ENCODE results near the gene TENT5C.

Gene TENT5C

DNA sequence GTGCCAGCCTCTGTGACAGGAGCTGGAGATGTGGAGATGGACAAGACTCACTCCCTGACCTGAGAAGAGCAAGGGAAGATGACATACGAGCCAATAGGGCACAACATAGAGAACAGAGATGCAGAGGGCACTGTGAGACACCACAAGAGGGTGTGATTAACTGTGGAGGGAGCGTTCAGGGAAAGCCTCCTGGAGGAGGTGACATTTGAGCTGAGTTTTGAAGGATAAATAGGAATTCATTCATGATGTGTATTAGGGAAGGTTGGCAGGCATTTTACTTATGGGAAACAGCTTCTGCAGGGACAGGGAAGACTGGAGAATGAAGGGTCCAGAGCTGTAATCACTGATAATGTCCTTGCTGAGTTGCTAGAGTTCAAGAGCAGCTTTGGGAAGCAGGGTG, 25.0 kb upstream of the TENT5C start:
- no peak for DNase-seq
- no peaks in the 10 kb centered on the region for H3K36me3 ChIP-seq (ENCODE audit: control insufficient read depth, insufficient read depth, low read length)
- no peak overlapping the region for H3K4me3 ChIP-seq (ENCODE audit: insufficient read depth, low read depth, low read length, poor library complexity, severe bottlenecking)
- H3K9me3 ChIP-seq (ENCODE audit: control insufficient read depth, low read length): no peaks in the 10 kb centered on the region
- no peak overlapping the region for H3K27ac ChIP-seq (ENCODE audit: insufficient read depth, low read length, poor library complexity, severe bottlenecking)
- no peaks in the 10 kb centered on the region for H3K4me1 ChIP-seq (ENCODE audit: control insufficient read depth, insufficient read depth, low read length, poor library complexity, severe bottlenecking)
- H3K27me3 ChIP-seq (replicated peaks; ENCODE audit: control insufficient read depth, insufficient read depth, low read length, poor library complexity, severe bottlenecking): no peaks in the 10 kb centered on the region

- Histone ChIP-seq H3K4me3 (ENCODE audit: insufficient read depth, low read depth, low read length, poor library complexity, severe bottlenecking) (no peak overlapping the region), H3K36me3 (ENCODE audit: control insufficient read depth, insufficient read depth, low read length) (no peaks in the 10 kb centered on the region), H3K27me3 (replicated peaks; ENCODE audit: control insufficient read depth, insufficient read depth, low read length, poor library complexity, severe bottlenecking) (no peaks in the 10 kb centered on the region), H3K27ac (ENCODE audit: insufficient read depth, low read length, poor library complexity, severe bottlenecking) (no peak overlapping the region), H3K9me3 (ENCODE audit: control insufficient read depth, low read length) (no peaks in the 10 kb centered on the region), H3K4me1 (ENCODE audit: control insufficient read depth, insufficient read depth, low read length, poor library complexity, severe bottlenecking) (no peaks in the 10 kb centered on the region)
- no peak for DNase-seq
These were observed 24.4 kb upstream of the TENT5C start for GRCh38 chr1:117581391-117581943.

DNA sequence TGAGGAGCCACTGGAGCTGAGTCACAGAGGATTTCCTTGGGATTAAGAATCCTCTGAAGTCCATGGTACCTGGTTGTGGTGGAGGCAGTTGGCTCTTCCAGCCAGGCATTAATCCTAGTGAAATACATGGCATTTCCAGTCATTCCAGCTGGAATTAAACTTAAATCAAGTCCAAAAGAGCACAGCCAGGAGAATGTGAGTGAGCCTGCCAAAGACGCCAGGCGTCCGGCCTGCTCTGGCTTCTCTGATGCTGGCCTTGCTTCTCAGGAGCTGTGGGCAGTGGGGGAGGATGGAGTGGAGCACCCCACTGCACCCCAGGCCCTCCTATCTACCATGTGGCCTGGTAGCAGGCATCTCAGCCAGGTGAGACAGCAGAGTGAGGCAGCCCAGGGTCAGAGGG, 23.4 kb upstream of the TENT5C start:
- no peak overlapping the region for H3K27ac ChIP-seq (ENCODE audit: insufficient read depth, low read length, poor library complexity, severe bottlenecking)
- no peaks in the 10 kb centered on the region for H3K4me1 ChIP-seq (ENCODE audit: control insufficient read depth, insufficient read depth, low read length, poor library complexity, severe bottlenecking)
- no peak for DNase-seq
- H3K4me3 ChIP-seq (ENCODE audit: insufficient read depth, low read depth, low read length, poor library complexity, severe bottlenecking): no peak overlapping the region
- H3K27me3 ChIP-seq (replicated peaks; ENCODE audit: control insufficient read depth, insufficient read depth, low read length, poor library complexity, severe bottlenecking): no peaks in the 10 kb centered on the region
- H3K9me3 ChIP-seq (ENCODE audit: control insufficient read depth, low read length): no peaks in the 10 kb centered on the region
- H3K36me3 ChIP-seq (ENCODE audit: control insufficient read depth, insufficient read depth, low read length): no peaks in the 10 kb centered on the region

DNA sequence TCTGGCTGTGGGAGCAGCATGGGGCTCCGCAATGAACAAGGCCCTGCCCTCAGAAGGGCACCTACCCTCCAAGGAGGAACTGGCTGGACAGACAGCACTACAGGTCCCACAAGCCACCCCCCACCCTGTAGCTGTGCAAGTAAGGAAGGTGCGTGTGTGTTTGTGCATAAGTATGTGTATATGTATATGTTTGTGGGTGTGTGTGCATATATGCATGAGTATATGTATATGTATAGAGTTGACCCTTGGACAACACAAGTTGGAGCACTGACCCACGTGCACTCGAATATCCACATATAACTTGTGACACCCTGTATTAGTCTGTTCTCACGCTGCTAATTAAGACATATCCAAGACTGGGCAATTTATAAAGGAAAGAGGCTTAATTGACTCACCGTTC, 22.6 kb upstream of the TENT5C start:
- H3K9me3 ChIP-seq (ENCODE audit: control insufficient read depth, low read length): no peaks in the 10 kb centered on the region
- no peaks in the 10 kb centered on the region for H3K4me1 ChIP-seq (ENCODE audit: control insufficient read depth, insufficient read depth, low read length, poor library complexity, severe bottlenecking)
- H3K27me3 ChIP-seq (replicated peaks; ENCODE audit: control insufficient read depth, insufficient read depth, low read length, poor library complexity, severe bottlenecking): no peaks in the 10 kb centered on the region
- no peak for DNase-seq
- no peak overlapping the region for H3K27ac ChIP-seq (ENCODE audit: insufficient read depth, low read length, poor library complexity, severe bottlenecking)
- no peak overlapping the region for H3K4me3 ChIP-seq (ENCODE audit: insufficient read depth, low read depth, low read length, poor library complexity, severe bottlenecking)
- H3K36me3 ChIP-seq (ENCODE audit: control insufficient read depth, insufficient read depth, low read length): no peaks in the 10 kb centered on the region

GRCh38 chr1:117584181-117584580, 21.7 kb upstream of the TENT5C start:
- Histone ChIP-seq H3K27ac (ENCODE audit: insufficient read depth, low read length, poor library complexity, severe bottlenecking) (no peak overlapping the region), H3K27me3 (replicated peaks; ENCODE audit: control insufficient read depth, insufficient read depth, low read length, poor library complexity, severe bottlenecking) (no peaks in the 10 kb centered on the region), H3K36me3 (ENCODE audit: control insufficient read depth, insufficient read depth, low read length) (no peaks in the 10 kb centered on the region), H3K4me1 (ENCODE audit: control insufficient read depth, insufficient read depth, low read length, poor library complexity, severe bottlenecking) (no peaks in the 10 kb centered on the region), H3K4me3 (ENCODE audit: insufficient read depth, low read depth, low read length, poor library complexity, severe bottlenecking) (no peak overlapping the region), H3K9me3 (ENCODE audit: control insufficient read depth, low read length) (no peaks in the 10 kb centered on the region)
- DNase-seq: no peak

DNA sequence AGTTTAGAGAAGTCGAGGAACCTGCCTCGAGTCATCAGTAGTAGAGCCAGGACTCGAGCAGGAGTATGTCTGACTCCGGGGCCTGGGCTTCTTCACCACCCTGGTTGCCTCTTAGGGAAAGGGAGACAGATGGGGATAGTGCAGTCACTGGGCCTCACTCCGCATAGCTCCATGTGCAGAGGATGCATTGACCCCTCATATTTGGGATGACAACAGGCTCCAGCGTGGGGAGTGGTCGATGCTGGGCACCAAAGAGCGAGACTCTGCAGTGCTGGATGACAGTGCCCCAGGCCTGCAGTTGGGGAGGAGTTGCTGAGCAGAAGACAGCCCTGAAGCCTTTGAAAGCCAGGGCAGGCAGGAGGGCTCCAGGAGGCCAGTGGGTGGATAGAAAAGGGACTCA, 20.8 kb upstream of the TENT5C start:
- Histone ChIP-seq H3K27ac (ENCODE audit: insufficient read depth, low read length, poor library complexity, severe bottlenecking) (no peak overlapping the region), H3K36me3 (ENCODE audit: control insufficient read depth, insufficient read depth, low read length) (no peaks in the 10 kb centered on the region), H3K4me3 (ENCODE audit: insufficient read depth, low read depth, low read length, poor library complexity, severe bottlenecking) (no peak overlapping the region), H3K9me3 (ENCODE audit: control insufficient read depth, low read length) (no peaks in the 10 kb centered on the region), H3K27me3 (replicated peaks; ENCODE audit: control insufficient read depth, insufficient read depth, low read length, poor library complexity, severe bottlenecking) (no peaks in the 10 kb centered on the region), H3K4me1 (ENCODE audit: control insufficient read depth, insufficient read depth, low read length, poor library complexity, severe bottlenecking) (no peaks in the 10 kb centered on the region)
- DNase-seq: no peak

DNA sequence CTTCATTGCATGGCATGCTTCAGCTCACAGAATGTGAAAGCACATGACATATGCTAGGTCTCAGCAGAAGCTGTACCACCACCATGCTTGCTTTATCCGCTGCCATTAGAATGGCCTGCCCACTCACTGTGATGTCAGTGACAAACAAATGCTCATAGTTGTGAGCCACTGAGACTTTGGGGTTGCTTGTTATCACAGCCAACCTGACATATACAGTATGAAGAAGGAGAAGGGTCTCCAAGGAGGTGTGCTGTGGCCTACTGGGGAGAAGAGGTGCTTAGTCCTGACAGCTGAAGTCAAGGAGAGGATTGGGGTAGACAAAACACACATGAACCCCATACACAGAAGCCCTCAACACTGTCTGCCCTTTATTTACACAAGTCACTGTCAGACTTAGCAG, 19.5 kb upstream of the TENT5C start:
- no peaks in the 10 kb centered on the region for H3K36me3 ChIP-seq (ENCODE audit: control insufficient read depth, insufficient read depth, low read length)
- H3K4me3 ChIP-seq (ENCODE audit: insufficient read depth, low read depth, low read length, poor library complexity, severe bottlenecking): no peak overlapping the region

GRCh38 chr1:117586747-117587498, 18.9 kb upstream of the TENT5C start:
- no peaks in the 10 kb centered on the region for H3K27me3 ChIP-seq (replicated peaks; ENCODE audit: control insufficient read depth, insufficient read depth, low read length, poor library complexity, severe bottlenecking)

More for the DNA sequence above, 19.5 kb upstream of the TENT5C start:
- Histone ChIP-seq H3K4me1 (ENCODE audit: control insufficient read depth, insufficient read depth, low read length, poor library complexity, severe bottlenecking) (no peaks in the 10 kb centered on the region), H3K9me3 (ENCODE audit: control insufficient read depth, low read length) (no peaks in the 10 kb centered on the region), H3K27ac (ENCODE audit: insufficient read depth, low read length, poor library complexity, severe bottlenecking) (no peak overlapping the region), H3K27me3 (replicated peaks; ENCODE audit: control insufficient read depth, insufficient read depth, low read length, poor library complexity, severe bottlenecking) (no peaks in the 10 kb centered on the region)
- no peak for DNase-seq

GRCh38 chr1:117587499-117588356, 18.1 kb upstream of the TENT5C start:
- Histone ChIP-seq H3K4me1 (ENCODE audit: control insufficient read depth, insufficient read depth, low read length, poor library complexity, severe bottlenecking) (no peaks in the 10 kb centered on the region), H3K9me3 (ENCODE audit: control insufficient read depth, low read length) (no peaks in the 10 kb centered on the region), H3K4me3 (ENCODE audit: insufficient read depth, low read depth, low read length, poor library complexity, severe bottlenecking) (no peak overlapping the region), H3K36me3 (ENCODE audit: control insufficient read depth, insufficient read depth, low read length) (no peaks in the 10 kb centered on the region), H3K27me3 (replicated peaks; ENCODE audit: control insufficient read depth, insufficient read depth, low read length, poor library complexity, severe bottlenecking) (no peaks in the 10 kb centered on the region), H3K27ac (ENCODE audit: insufficient read depth, low read length, poor library complexity, severe bottlenecking) (no peak overlapping the region)
- no peak for DNase-seq

More at GRCh38 chr1:117586747-117587498, 18.9 kb upstream of the TENT5C start:
- Histone ChIP-seq H3K4me1 (ENCODE audit: control insufficient read depth, insufficient read depth, low read length, poor library complexity, severe bottlenecking) (no peaks in the 10 kb centered on the region), H3K4me3 (ENCODE audit: insufficient read depth, low read depth, low read length, poor library complexity, severe bottlenecking) (no peak overlapping the region), H3K27ac (ENCODE audit: insufficient read depth, low read length, poor library complexity, severe bottlenecking) (no peak overlapping the region), H3K36me3 (ENCODE audit: control insufficient read depth, insufficient read depth, low read length) (no peaks in the 10 kb centered on the region), H3K9me3 (ENCODE audit: control insufficient read depth, low read length) (no peaks in the 10 kb centered on the region)
- no peak for DNase-seq

- no peak for DNase-seq
- Histone ChIP-seq H3K27ac (ENCODE audit: insufficient read depth, low read length, poor library complexity, severe bottlenecking) (no peak overlapping the region), H3K36me3 (ENCODE audit: control insufficient read depth, insufficient read depth, low read length) (no peaks in the 10 kb centered on the region), H3K4me1 (ENCODE audit: control insufficient read depth, insufficient read depth, low read length, poor library complexity, severe bottlenecking) (no peaks in the 10 kb centered on the region), H3K9me3 (ENCODE audit: control insufficient read depth, low read length) (no peaks in the 10 kb centered on the region), H3K27me3 (replicated peaks; ENCODE audit: control insufficient read depth, insufficient read depth, low read length, poor library complexity, severe bottlenecking) (no peaks in the 10 kb centered on the region), H3K4me3 (ENCODE audit: insufficient read depth, low read depth, low read length, poor library complexity, severe bottlenecking) (no peak overlapping the region)
These were observed 16.3 kb upstream of the TENT5C start for GRCh38 chr1:117589544-117589943.

Data from effector memory CD4-positive, alpha-beta T cell (primary cell).